Inflammatory macrophage treated with lipopolysaccharide for 4 hours (primary cell): ENCODE data around the gene LSG1.
"Not testable (repeated sequence)": the region's sequence is repeated elsewhere in the genome, so short reads cannot be mapped to it uniquely, and the experiment has no call there.

Source experiments
- DNase-seq: peaks from one replicate; pipeline ENCODE4 v3.0.0-alpha.2; 2020

The LSG1 gene

DNA sequence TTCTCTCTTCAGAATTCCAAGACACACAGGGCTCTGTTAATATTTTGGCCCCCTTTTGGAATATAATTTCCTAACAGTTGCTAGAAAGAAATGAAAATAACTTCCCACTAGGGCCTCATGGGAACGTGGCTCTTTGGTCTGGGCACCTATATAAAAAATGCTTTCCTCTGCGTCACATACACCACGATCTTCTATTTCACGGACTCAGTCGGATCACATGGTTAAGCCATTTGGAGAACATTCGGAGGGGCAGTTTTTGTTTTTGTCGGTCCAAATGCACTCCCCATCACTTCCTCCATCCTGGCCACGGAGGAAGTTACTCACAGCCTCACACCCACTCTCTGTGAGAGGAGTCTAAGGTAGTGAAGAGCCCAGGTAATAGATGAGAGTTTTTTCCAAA, 59.8 kb downstream of the LSG1 start:
- peak; percentile 14 for DNase-seq

GRCh38 chr3:194610689-194611088, 61.3 kb downstream of the LSG1 start:
- no peak for DNase-seq

GRCh38 chr3:194609601-194610000, 62.4 kb downstream of the LSG1 start:
- DNase-seq: no peak

- DNase-seq: no peak
Observed at GRCh38 chr3:194608981-194609380, 63.0 kb downstream of the LSG1 start.

DNA sequence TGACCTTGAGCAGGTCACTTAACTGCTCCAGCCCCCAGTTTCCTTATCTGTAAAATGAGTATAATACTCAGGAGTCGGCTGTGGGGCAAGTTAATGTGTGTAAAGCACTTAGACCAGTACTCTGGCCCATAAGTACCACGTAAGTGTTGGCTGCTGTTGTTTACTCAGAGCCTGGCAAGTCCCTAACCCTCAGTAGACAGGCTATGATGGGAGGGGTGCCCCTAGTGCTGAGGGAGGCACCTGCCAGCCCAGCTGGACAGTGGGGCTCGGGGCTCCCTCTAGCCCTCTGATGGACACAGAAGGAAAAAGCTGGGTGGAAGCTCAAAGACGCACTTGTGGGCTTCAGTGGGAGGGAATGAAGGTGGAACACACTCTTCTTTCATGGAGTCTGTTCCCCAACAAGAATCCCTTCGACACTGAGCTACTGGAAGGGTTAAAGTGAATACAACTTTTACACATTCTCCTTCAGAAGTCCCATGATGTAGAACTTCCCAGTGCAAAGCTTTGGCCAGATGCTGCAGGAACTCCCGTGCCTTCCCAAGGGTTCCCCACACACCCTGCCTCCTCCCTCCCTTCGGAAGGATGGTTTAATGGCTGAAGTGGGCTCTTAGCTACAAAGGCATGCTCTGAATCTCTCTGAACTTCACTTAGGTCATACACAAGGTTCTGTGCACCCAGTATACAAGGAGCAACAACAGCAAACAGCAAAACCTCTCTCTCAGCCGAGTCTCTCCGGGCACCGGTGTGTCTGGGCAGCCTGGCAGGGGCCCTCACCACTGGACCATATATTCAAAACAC, 64.2 kb downstream of the LSG1 start:
- no peak for DNase-seq

GRCh38 chr3:194606941-194607340, 65.0 kb downstream of the LSG1 start:
- DNase-seq: no peak

- DNase-seq: no peak
Observed at GRCh38 chr3:194606163-194606562, 65.8 kb downstream of the LSG1 start.

DNA sequence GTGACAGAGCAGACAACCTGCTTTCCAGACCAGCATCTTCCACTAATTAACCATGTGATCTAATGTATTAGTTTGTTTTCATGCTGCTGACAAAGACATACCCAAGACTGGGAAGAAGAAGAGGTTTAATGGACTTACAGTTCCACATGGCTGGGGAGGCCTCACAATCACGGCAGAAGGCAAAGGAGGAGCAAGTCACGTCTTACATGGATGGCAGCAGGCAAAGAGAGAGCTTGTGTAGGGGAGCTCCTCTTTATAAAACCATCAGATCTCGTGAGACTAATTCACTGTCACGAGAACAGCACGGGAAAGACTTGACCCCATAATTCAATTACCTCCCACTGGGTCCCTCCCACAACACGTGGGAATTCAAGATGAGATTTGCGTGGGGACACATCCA, 66.7 kb downstream of the LSG1 start:
- DNase-seq: not testable (repeated sequence)

- DNase-seq: no peak
Observed at GRCh38 chr3:194604837-194605236, 67.2 kb downstream of the LSG1 start.

- no peak for DNase-seq
Observed at GRCh38 chr3:194604126-194604525, 67.9 kb downstream of the LSG1 start.

GRCh38 chr3:194602669-194603171, 69.3 kb downstream of the LSG1 start:
- no peak for DNase-seq

DNA sequence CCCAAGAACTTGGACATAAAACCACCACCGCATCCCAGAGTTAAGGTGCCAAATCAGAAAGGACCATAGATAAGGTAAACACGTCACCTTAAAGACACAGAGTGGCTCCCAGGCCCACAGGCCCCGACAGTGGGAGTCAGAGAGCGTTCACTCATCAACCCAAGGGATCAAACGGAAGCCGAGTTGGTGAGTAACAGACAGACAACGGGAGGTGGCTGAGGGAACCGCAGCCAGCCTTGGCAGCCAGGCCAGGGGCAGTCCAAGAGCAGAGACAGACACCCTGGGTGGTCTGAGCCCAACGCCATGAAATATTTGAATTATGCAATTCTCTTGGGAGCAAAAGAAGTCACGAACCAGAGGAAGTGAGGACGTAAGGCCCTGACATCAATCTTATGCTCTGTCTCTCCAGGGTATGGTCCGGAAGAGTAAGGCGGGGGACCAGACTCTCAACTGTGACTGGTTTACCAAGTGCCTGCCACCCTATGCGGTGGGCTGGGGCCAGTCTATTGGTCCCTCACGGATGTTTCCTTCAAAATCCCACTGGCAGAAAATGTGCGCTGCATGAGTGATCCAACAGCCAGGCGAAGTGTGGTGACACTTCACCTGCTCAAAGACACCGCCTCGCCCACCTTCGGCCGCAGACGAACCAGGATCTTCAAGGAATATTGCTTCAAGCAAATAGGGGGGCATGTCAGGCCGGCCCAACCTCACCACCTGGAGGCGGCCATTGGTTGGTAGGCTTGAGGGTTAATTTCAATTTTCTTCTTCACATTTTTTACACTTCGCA, 73.0 kb downstream of the LSG1 start:
- DNase-seq: no peak

DNA sequence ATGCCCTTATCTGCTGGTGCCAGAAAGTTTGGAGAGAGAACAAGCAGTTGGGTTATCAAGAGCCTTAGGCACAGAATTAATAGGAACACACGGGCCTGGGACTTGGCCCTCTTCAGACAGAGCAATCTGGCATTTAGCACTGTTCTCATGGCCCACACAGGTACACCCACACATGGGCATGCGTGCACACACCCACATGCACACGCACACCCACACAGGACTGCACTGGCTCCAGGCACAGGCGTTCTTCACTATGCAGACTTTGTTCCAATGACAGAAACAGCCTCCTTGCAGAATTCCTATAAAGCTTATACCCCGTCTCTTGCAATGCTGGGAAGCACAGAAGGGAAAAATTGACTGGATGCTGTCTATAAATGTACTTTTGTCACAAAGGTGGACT, 75.1 kb downstream of the LSG1 start:
- no peak for DNase-seq

DNA sequence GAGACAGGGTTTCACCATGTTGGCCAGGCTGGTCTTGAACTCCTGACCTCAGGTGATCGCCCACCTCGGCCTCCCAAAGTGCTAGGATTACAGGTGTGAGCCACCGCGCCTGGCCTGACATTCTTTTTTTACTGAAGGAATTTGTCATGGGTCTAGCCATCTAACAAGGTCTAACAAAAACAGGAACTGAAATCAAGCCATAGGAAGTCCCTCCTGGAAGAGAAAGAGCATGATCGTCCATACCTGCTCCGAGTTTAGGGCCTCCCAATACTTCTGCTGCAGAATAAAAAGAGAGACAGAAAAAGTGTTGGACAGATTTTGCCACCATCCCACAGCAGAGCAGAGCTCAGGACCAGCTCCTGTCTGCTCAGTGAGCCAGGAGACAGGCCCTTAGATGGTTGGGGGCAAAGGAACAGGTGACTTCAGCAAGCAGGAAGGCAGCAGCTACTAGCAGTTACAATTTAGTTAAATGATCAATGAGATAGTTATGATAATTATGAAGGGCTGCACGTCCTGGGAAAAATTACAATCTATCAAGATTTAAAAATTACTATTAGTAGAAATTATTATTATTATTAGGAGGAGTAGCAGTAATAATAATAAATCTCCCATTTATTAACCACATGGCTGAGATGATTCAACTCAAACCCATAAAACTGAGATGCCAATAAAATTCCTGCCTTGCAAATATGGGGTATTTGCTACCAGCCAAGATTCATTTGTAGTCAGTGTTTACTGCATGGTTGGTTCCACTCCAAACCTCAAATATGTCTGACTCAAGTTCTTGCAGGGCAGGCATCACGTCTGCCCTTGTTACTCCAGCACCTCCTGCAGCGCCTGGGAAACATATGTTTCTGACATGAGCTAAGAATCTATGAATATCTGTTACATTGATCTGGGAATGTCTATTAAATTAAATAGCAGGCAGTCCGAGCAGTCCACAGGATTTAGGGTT, 78.9 kb downstream of the LSG1 start:
- peak; percentile 38 for DNase-seq
